Tibial nerve (tissue), 4 donors: Measurements from ENCODE around the gene PLCD4. TPM values are rescaled to one million over a fixed set of nuclear protein-coding genes. Genes with fewer than 3 reads are reported as not detected.

Experiments used
- DNase-seq, 2 donors: peaks; one replicate each; pipeline ENCODE4 v3.0.0-alpha.2; 2019; ENCODE audit warnings: low spot score in 2 of 2
- H3K27ac ChIP-seq, 4 donors: fragments of 200-600 bp; sonication (generic) in 3 of 4; one replicate each; pipeline ENCODE4 v1.5.1; 2017 to 2019; ENCODE audit warnings: mild to moderate bottlenecking in 1 of 4
- H3K27me3 ChIP-seq, 2 donors: fragments of 200-600 bp; sonication (generic) in 1 of 2; one replicate each; pipeline versions ENCODE4 v1.5.1 to v1.6.0; 2017 to 2019
- H3K36me3 ChIP-seq, 3 donors: fragments of 200-600 bp; sonication (generic); one replicate each; pipeline ENCODE4 v1.5.1; 2018 to 2019
- H3K4me1 ChIP-seq, 4 donors: fragments of 200-600 bp; sonication (generic) in 3 of 4; one replicate each; pipeline ENCODE4 v1.5.1; 2017 to 2019
- H3K4me3 ChIP-seq, 4 donors: fragments of 200-600 bp; sonication (generic) in 3 of 4; one replicate each; pipeline ENCODE4 v1.5.1; 2017 to 2019; ENCODE audit warnings: mild to moderate bottlenecking in 1 of 4, moderate library complexity in 1 of 4
- H3K9me3 ChIP-seq, 4 donors: fragments of 200-600 bp; sonication (generic) in 3 of 4; one replicate each; pipeline ENCODE4 v1.5.1; 2017 to 2019
- CTCF ChIP-seq, 5 experiments: fragments of 200-600 bp in 3 of 5; fragments of 450-650 bp in 2 of 5; sonication (generic) in 3 of 5; IDR thresholded peaks; one replicate each; pipeline ENCODE4 v1.5.1; 2016 to 2019; ENCODE audit warnings: antibody characterized with exemption in 5 of 5, mild to moderate bottlenecking in 3 of 5, moderate library complexity in 2 of 5
- EP300 ChIP-seq, 2 donors: sonication (generic); formaldehyde crosslinking; IDR thresholded peaks; one replicate each; pipeline ENCODE4 v1.6.1; 2017; ENCODE audit warnings: antibody characterized with exemption in 2 of 2, mild to moderate bottlenecking in 1 of 2
- POLR2A ChIP-seq, 2 donors: fragments of 450-650 bp; IDR thresholded peaks; one replicate each; pipeline ENCODE4 v1.6.1; 2017; ENCODE audit warnings: antibody characterized with exemption in 2 of 2, mild to moderate bottlenecking in 2 of 2, moderate library complexity in 2 of 2
- WGBS, 2 donors: methylation state at CpG; one replicate each; pipeline ENCODE4 v1.1.5; 2018; 5-methylcytosine and 5-hydroxymethylcytosine counted together
- total RNA-seq, 4 donors: library from RNA; depleted of rRNA; stranded (reverse); fragments of >200 nt; gene quantifications; one replicate each; pipeline ENCODE4 v1.1.0, GENCODE V29; 2016

The PLCD4 gene
- total RNA-seq, 4 donors from 2014 or later, result 9.2 to 20.1 (median 13.4) TPM

- 86 to 91% methylated on average over 10 of the region's 10 CpGs for WGBS, 2 donors
- Histone ChIP-seq H3K36me3 (peaks cover 3 to 98% (median 40%) of the 10 kb centered on the region in 3 donors), H3K4me1 (no peaks in the 10 kb centered on the region), H3K4me3 (no peak overlapping the region), H3K9me3 (no peaks in the 10 kb centered on the region), H3K27me3 (no peaks in the 10 kb centered on the region), H3K27ac (no peak overlapping the region)
- DNase-seq, result no peak
- TF ChIP-seq CTCF (IDR thresholded peaks at IDR 0.05) (no peak), POLR2A (IDR thresholded peaks at IDR 0.05) (no peak), EP300 (IDR thresholded peaks at IDR 0.05) (no peak)
Observed at GRCh38 chr2:218643751-218644310, 36.1 kb downstream of the PLCD4 start.

GRCh38 chr2:218644721-218645120 is 37.0 kb downstream of the PLCD4 start:
- peaks cover 3 to 98% (median 40%) of the 10 kb centered on the region in 3 donors for H3K36me3 ChIP-seq
- 88 to 90% methylated on average over 11 of the region's 11 CpGs for WGBS, 2 donors

GRCh38 chr2:218645126-218645525 is 37.4 kb downstream of the PLCD4 start:
- H3K36me3 ChIP-seq, result peaks cover 3 to 98% (median 42%) of the 10 kb centered on the region in 3 donors
- H3K4me1 ChIP-seq, result no peaks in the 10 kb centered on the region
- no peak overlapping the region for H3K27ac ChIP-seq
- TF ChIP-seq CTCF (IDR thresholded peaks at IDR 0.05) (no peak), EP300 (IDR thresholded peaks at IDR 0.05) (no peak), POLR2A (IDR thresholded peaks at IDR 0.05) (no peak)
- no peak overlapping the region for H3K4me3 ChIP-seq
- H3K9me3 ChIP-seq, result no peaks in the 10 kb centered on the region
- 63 to 95% methylated on average over 1 of the region's 1 CpG for WGBS, 2 donors
- no peaks in the 10 kb centered on the region for H3K27me3 ChIP-seq
- DNase-seq, result no peak

More at GRCh38 chr2:218644721-218645120, 37.0 kb downstream of the PLCD4 start:
- TF ChIP-seq POLR2A (IDR thresholded peaks at IDR 0.05), result no peak
- no peak for TF ChIP-seq EP300 (IDR thresholded peaks at IDR 0.05)
- no peak for TF ChIP-seq CTCF (IDR thresholded peaks at IDR 0.05)
- Histone ChIP-seq H3K4me1 (no peaks in the 10 kb centered on the region), H3K27me3 (no peaks in the 10 kb centered on the region), H3K9me3 (no peaks in the 10 kb centered on the region), H3K27ac (no peak overlapping the region), H3K4me3 (no peak overlapping the region)
- no peak for DNase-seq

- H3K36me3 ChIP-seq, result peaks cover 0 to 99% (median 41%) of the 10 kb centered on the region in 3 donors
- 68 to 69% methylated on average over 9 of the region's 9 CpGs for WGBS, 2 donors
- no peaks in the 10 kb centered on the region for H3K27me3 ChIP-seq
- H3K9me3 ChIP-seq, result no peaks in the 10 kb centered on the region
- TF ChIP-seq POLR2A (IDR thresholded peaks at IDR 0.05) (no peak), CTCF (IDR thresholded peaks at IDR 0.05) (peak; percentile 59 to 79 (median 64))
- DNase-seq, result peak; percentile 45 to 52
- H3K27ac ChIP-seq, result no peak overlapping the region
- no peak overlapping the region for H3K4me3 ChIP-seq
- H3K4me1 ChIP-seq, result no peaks in the 10 kb centered on the region
Observed at GRCh38 chr2:218648088-218648786, 40.5 kb downstream of the PLCD4 start.

GRCh38 chr2:218648787-218649100 is 41.0 kb downstream of the PLCD4 start:
- H3K27me3 ChIP-seq, result no peaks in the 10 kb centered on the region
- no peak for DNase-seq
- no peaks in the 10 kb centered on the region for H3K9me3 ChIP-seq
- WGBS, 2 donors, result 86 to 90% methylated on average over 11 of the region's 11 CpGs
- no peaks in the 10 kb centered on the region for H3K4me1 ChIP-seq
- TF ChIP-seq EP300 (IDR thresholded peaks at IDR 0.05) (no peak), POLR2A (IDR thresholded peaks at IDR 0.05) (no peak), CTCF (IDR thresholded peaks at IDR 0.05) (no peak)
- H3K36me3 ChIP-seq, result peaks cover 0 to 99% (median 40%) of the 10 kb centered on the region in 3 donors
- no peak overlapping the region for H3K27ac ChIP-seq
- no peak overlapping the region for H3K4me3 ChIP-seq
